GM23248 (cell line): Measurements from ENCODE around the gene COL6A3. TPM values are rescaled to one million over a fixed set of nuclear protein-coding genes. Genes with fewer than 3 reads are reported as not detected.

Experiments
- DNase-seq: peaks from one replicate; pipeline ENCODE4 v3.0.0-alpha.2; 2015
- H2AFZ ChIP-seq: fragments of 200-600 bp; sonication (generic); 2 replicates; pipeline ENCODE4 v1.6.1; 2016; ENCODE audit warnings: antibody characterized with exemption
- H3F3A ChIP-seq: fragments of 200-600 bp; sonication (generic); 2 replicates; pipeline ENCODE4 v1.6.1; 2016; ENCODE audit warnings: mild to moderate bottlenecking, antibody characterized with exemption, mixed run types; ENCODE audit not compliant: insufficient read depth
- H3K27ac ChIP-seq: fragments of 200-600 bp; sonication (generic); 2 replicates; pipeline ENCODE4 v1.5.1; 2016; ENCODE audit warnings: mild to moderate bottlenecking
- H3K27me3 ChIP-seq: fragments of 200-600 bp; sonication (generic); replicated peaks from 2 replicates; pipeline ENCODE4 v1.6.1; 2016; ENCODE audit warnings: mild to moderate bottlenecking; ENCODE audit not compliant: insufficient read depth
- H3K36me3 ChIP-seq: fragments of 200-600 bp; sonication (generic); 2 replicates; pipeline ENCODE4 v1.6.1; 2016; ENCODE audit warnings: low read depth, mild to moderate bottlenecking
- H3K4me1 ChIP-seq: fragments of 200-600 bp; sonication (generic); 2 replicates; pipeline ENCODE4 v1.6.1; 2016; ENCODE audit warnings: mild to moderate bottlenecking; ENCODE audit not compliant: insufficient read depth
- H3K4me2 ChIP-seq: fragments of 200-600 bp; sonication (generic); one replicate; pipeline ENCODE4 v1.6.1; 2016; ENCODE audit warnings: mild to moderate bottlenecking; ENCODE audit not compliant: unreplicated experiment
- H3K4me3 ChIP-seq: fragments of 200-600 bp; sonication (generic); 2 replicates; pipeline ENCODE4 v1.5.1; 2016; ENCODE audit warnings: mild to moderate bottlenecking
- H3K79me2 ChIP-seq: fragments of 200-600 bp; sonication (generic); 2 replicates; pipeline ENCODE4 v1.6.1; 2016; ENCODE audit warnings: mild to moderate bottlenecking; ENCODE audit not compliant: insufficient read depth
- H3K9ac ChIP-seq: fragments of 200-600 bp; sonication (generic); 2 replicates; pipeline ENCODE4 v1.6.1; 2016; ENCODE audit warnings: mild to moderate bottlenecking
- H3K9me2 ChIP-seq: fragments of 200-600 bp; sonication (generic); 2 replicates; pipeline ENCODE4 v1.6.1; 2016; ENCODE audit warnings: mixed run types, mild to moderate bottlenecking, moderate library complexity; ENCODE audit not compliant: insufficient read depth
- H3K9me3 ChIP-seq: fragments of 200-600 bp; sonication (generic); one replicate; pipeline ENCODE4 v1.6.1; 2017; ENCODE audit warnings: low read depth
- H4K20me1 ChIP-seq: fragments of 200-600 bp; sonication (generic); 2 replicates; pipeline ENCODE4 v1.6.0; 2016; ENCODE audit not compliant: insufficient read depth
- EZH2 ChIP-seq: fragments of 200-600 bp; sonication (generic); IDR thresholded peaks from 2 replicates; pipeline ENCODE4 v1.6.1; 2018; ENCODE audit warnings: antibody characterized with exemption, mild to moderate bottlenecking; ENCODE audit not compliant: insufficient read depth, poor library complexity, severe bottlenecking
- EZH2phosphoT487 ChIP-seq: fragments of 200-600 bp; sonication (generic); IDR thresholded peaks from 2 replicates; pipeline ENCODE4 v1.6.1; 2018; ENCODE audit warnings: antibody characterized with exemption, moderate library complexity, mild to moderate bottlenecking, low read depth; ENCODE audit not compliant: insufficient read depth
- WGBS, 2 experiments: methylation state at CpG; one replicate each; pipeline ENCODE4 v1.1.6; 2015 to 2017; ENCODE audit warnings: low lambda C conversion rate in 2 of 2, low coverage in 1 of 2; ENCODE audit errors: missing lambda C conversion rate in 2 of 2; 5-methylcytosine and 5-hydroxymethylcytosine counted together
- in situ Hi-C: fragments of 300-500 bp; cut with MboI; formaldehyde crosslinking; loops from 2 replicates; pipeline ENCODE4 v1.15.0; 2020
- polyA plus RNA-seq: library from polyadenylated mRNA; unstranded; fragments of >200 nt; fragmentation: Nextera tagmentation; extraction: Ambion mirVana; gene quantifications from 2 replicates; pipeline ENCODE4 v1.2.1, GENCODE V29; 2016
- total RNA-seq: library from RNA; depleted of rRNA; stranded (reverse); fragments of >200 nt; shearing (Covaris generic); gene quantifications from 2 replicates; pipeline ENCODE4 v1.2.3, GENCODE V29; 2014

The COL6A3 gene
- total and polyA plus RNA-seq, 2 experiments from 2014 or later, result 344 to 1,362 TPM

- Histone ChIP-seq H4K20me1 (no peaks in the 10 kb centered on the region), H3K4me1 (peaks cover 16% of the 10 kb centered on the region), H2AFZ (no peak overlapping the region), H3K79me2 (no peaks in the 10 kb centered on the region), H3K9me2 (no peaks in the 10 kb centered on the region), H3K36me3 (no peaks in the 10 kb centered on the region), H3K4me3 (no peak overlapping the region), H3K27me3 (no peaks in the 10 kb centered on the region), H3K27ac (no peak overlapping the region), H3F3A (0 out of 2 replicates have a peak, but pooled peaks cover 7% of the 10 kb centered on the region), H3K9me3 (no peaks in the 10 kb centered on the region), H3K4me2 (no peak overlapping the region), H3K9ac (no peak overlapping the region)
- no peak for DNase-seq
- in situ Hi-C loops, result no loop called here
- WGBS, 2 experiments, result 95 to 96% methylated on average over 6 of the region's 6 CpGs
- TF ChIP-seq EZH2, result no peak
- no peak for TF ChIP-seq EZH2phosphoT487
These were observed 36.1 kb upstream of the COL6A3 start for GRCh38 chr2:237450108-237450507.

- no peaks in the 10 kb centered on the region for H3K9me2 ChIP-seq
- 15 to 20% methylated on average over 13 of the region's 13 CpGs for WGBS, 2 experiments
- in situ Hi-C loops, result no loop called here
- DNase-seq, result peak; percentile 68
- H2AFZ ChIP-seq, result peak overlapping the region; percentile 80
- H3K9me3 ChIP-seq, result no peaks in the 10 kb centered on the region
- H4K20me1 ChIP-seq, result no peaks in the 10 kb centered on the region
- H3K9ac ChIP-seq, result peak overlapping the region; percentile 26; the same call in 1 of the 2 replicates
- TF ChIP-seq EZH2phosphoT487 (no peak), EZH2 (no peak)
- no peaks in the 10 kb centered on the region for H3K79me2 ChIP-seq
- H3K27me3 ChIP-seq, result no peaks in the 10 kb centered on the region
- 0 out of 2 replicates have a peak, but pooled peaks cover 7% of the 10 kb centered on the region for H3F3A ChIP-seq
- H3K27ac ChIP-seq, result no peak overlapping the region
- no peak overlapping the region for H3K4me3 ChIP-seq
- no peaks in the 10 kb centered on the region for H3K36me3 ChIP-seq
- H3K4me1 ChIP-seq, result peaks cover 16% of the 10 kb centered on the region
- no peak overlapping the region for H3K4me2 ChIP-seq
These were observed 35.4 kb upstream of the COL6A3 start for GRCh38 chr2:237449193-237449881.

GRCh38 chr2:237448626-237449025, 34.7 kb upstream of the COL6A3 start:
- no peak for TF ChIP-seq EZH2phosphoT487
- TF ChIP-seq EZH2, result no peak
- Histone ChIP-seq H3K4me2 (no peak overlapping the region), H3K9me3 (no peaks in the 10 kb centered on the region), H2AFZ (no peak overlapping the region), H3K9ac (no peak overlapping the region), H3K4me1 (peaks cover 16% of the 10 kb centered on the region), H3K79me2 (no peaks in the 10 kb centered on the region), H3K9me2 (no peaks in the 10 kb centered on the region), H3K27me3 (no peaks in the 10 kb centered on the region), H4K20me1 (no peaks in the 10 kb centered on the region), H3F3A (0 out of 2 replicates have a peak, but pooled peaks cover 7% of the 10 kb centered on the region), H3K4me3 (no peak overlapping the region), H3K36me3 (no peaks in the 10 kb centered on the region), H3K27ac (no peak overlapping the region)
- DNase-seq, result no peak
- 70 to 84% methylated on average over 6 of the region's 6 CpGs for WGBS, 2 experiments
- in situ Hi-C loops, result no loop called here

- 0 out of 2 replicates have a peak, but pooled peaks cover 7% of the 10 kb centered on the region for H3F3A ChIP-seq
- DNase-seq, result no peak
- H3K79me2 ChIP-seq, result no peaks in the 10 kb centered on the region
- in situ Hi-C loops, result no loop called here
- no peak overlapping the region for H2AFZ ChIP-seq
- no peak overlapping the region for H3K9ac ChIP-seq
- H3K9me2 ChIP-seq, result no peaks in the 10 kb centered on the region
- H3K9me3 ChIP-seq, result no peaks in the 10 kb centered on the region
- H3K36me3 ChIP-seq, result no peaks in the 10 kb centered on the region
- peaks cover 16% of the 10 kb centered on the region for H3K4me1 ChIP-seq
- H4K20me1 ChIP-seq, result no peaks in the 10 kb centered on the region
- H3K4me2 ChIP-seq, result no peak overlapping the region
- 77 to 78% methylated on average over 7 of the region's 7 CpGs for WGBS, 2 experiments
- H3K4me3 ChIP-seq, result no peak overlapping the region
- no peaks in the 10 kb centered on the region for H3K27me3 ChIP-seq
- TF ChIP-seq EZH2phosphoT487 (no peak), EZH2 (no peak)
- no peak overlapping the region for H3K27ac ChIP-seq
These were observed 34.2 kb upstream of the COL6A3 start for GRCh38 chr2:237448171-237448570.
